ENCODE results near the gene DOLPP1. TPM values are rescaled to one million over a fixed set of nuclear protein-coding genes. Genes with fewer than 3 reads are reported as not detected.
A peak's percentile ranks its signal among the peaks of the same experiment; 100 is the strongest.

The DOLPP1 gene
- total and polyA plus RNA-seq, 2 of the 13 experiments (the other 11 are each of a cell fraction or from before 2014, with no cell fraction given): 21.0 to 34.1 TPM

DNA sequence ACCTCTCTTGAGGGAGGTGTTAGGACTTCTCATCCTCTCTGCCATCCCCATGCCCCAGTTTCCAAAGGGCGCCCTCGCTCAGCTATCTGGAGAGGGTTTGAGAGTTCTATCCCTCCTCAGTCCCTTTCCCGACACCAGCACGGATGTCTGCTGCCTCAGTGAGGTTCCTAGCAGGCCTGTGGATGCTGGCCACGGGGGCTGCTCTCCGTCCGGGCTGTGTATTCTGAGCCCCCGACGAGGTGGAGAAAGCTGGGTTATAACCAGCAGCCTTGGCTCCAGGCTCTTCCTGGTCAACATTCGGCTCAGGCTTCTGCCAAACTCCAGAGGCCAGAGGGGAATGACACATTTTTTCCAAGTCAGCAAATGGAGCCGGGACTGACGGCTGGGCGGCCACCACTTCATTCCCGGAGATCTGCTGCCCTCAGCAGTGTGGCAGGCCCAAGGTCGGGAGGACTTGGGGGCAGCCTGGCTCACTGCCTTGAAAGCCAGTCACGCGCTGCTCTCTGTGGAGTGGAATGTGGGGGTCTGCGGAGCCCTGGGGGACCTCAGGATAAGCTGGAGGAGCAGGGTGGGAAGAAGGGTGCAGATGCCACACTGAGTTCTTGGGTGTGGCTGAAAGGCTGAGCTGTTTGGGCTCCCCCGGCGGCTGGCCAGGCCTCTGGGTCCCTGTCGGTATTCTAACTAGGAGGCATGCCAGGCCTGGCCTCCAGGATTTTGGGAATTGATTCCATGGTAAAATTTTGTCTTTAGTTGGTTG is 57.7 kb downstream of the DOLPP1 start:
- Histone ChIP-seq H3K36me3 (replicated peaks in 1 of 2; ENCODE audit: control insufficient read depth in 1 of 2, insufficient read depth in 2 of 2, low read length in 2 of 2) (peaks cover 9 to 61% of the 10 kb centered on the region in 2 experiments), H3K4me3 (replicated peaks in 1 of 3; ENCODE audit: insufficient read depth in 1 of 3, low read depth in 2 of 3, low read length in 3 of 3) (no peak overlapping the region), H4K20me1 (ENCODE audit: insufficient read depth, low read length) (no peaks in the 10 kb centered on the region), H3K27me3 (ENCODE audit: control insufficient read depth in 1 of 2, insufficient read depth in 2 of 2, low read length in 2 of 2) (no peaks in the 10 kb centered on the region), H3K4me2 (ENCODE audit: low read depth, low read length) (no peak overlapping the region), H3K9ac (ENCODE audit: insufficient read depth, low read depth, low read length) (no peak overlapping the region), H3K27ac (ENCODE audit: extremely low read length, insufficient read depth, low read length) (no peak overlapping the region), H3K9me3 (ENCODE audit: low read length) (no peaks in the 10 kb centered on the region), H3K79me2 (ENCODE audit: insufficient read depth, low read length) (peaks cover 6% of the 10 kb centered on the region), H3K4me1 (ENCODE audit: insufficient read depth, low read length) (peaks cover 43% of the 10 kb centered on the region), H2AFZ (ENCODE audit: low read length) (no peak overlapping the region)
- in situ Hi-C loops (cut with HindIII; ENCODE audit: extremely low pct_ligation_motif_present, low pct_unique_long_range_greater_than_20kb): no loop called here
- FAIRE-seq (no peak), DNase-seq (ENCODE audit: low spot score) (no peak), ATAC-seq (peak; percentile 2; the same call in 2 of the 3 replicates)
- ChIA-PET POLR2A (interaction anchor here (1.8 to 3.5 kb wide), 7 partner anchors 25 to 487 kb away, joined by 8 to 55 read pairs (median 23); partner anchors contain the start of genes IER5L and NTMT1), CTCF (ENCODE audit: low intra/inter-chr PET ratio, low total read pairs) (interaction anchor here (0.8 to 2.1 kb wide), 3 partner anchors 431 to 486 kb away, joined by 3 to 17 read pairs (median 13); no protein-coding TSS in a partner anchor)
- TF ChIP-seq AGO2 (optimal IDR thresholded peaks at IDR 0.05; ENCODE audit: low read depth, low read length) (peak; percentile 15), SNAI1 (CRISPR knock-in tag; IDR thresholded peaks at IDR 0.05; ENCODE audit: borderline replicate concordance) (no peak), REPIN1 (CRISPR knock-in tag; IDR thresholded peaks at IDR 0.05; ENCODE audit: borderline replicate concordance, low read depth) (peak; percentile 11; the same call in 1 of the 2 replicates), IRX3 (CRISPR knock-in tag; IDR thresholded peaks at IDR 0.05; ENCODE audit: borderline replicate concordance, low read depth) (no peak), ZNF614 (CRISPR knock-in tag; IDR thresholded peaks at IDR 0.05; ENCODE audit: borderline replicate concordance) (no peak), AKAP8 (CRISPR knock-in tag; IDR thresholded peaks at IDR 0.05) (0 out of 2 replicates have a peak, but pooled peaks have one; percentile 80)
- BruUV-seq (replicated peaks): no TSS peak
- 75% methylated on average over 8 of the region's 21 CpGs for WGBS (ENCODE audit: low lambda C conversion rate)
- intact Hi-C loops (cut with micrococcal nuclease; ENCODE audit: unreplicated experiment): loop anchor here (1.0 kb wide), 1 partner anchor 487 kb away; no protein-coding TSS in a partner anchor

Data from HepG2 (cell line).